HEK293 (cell line): ENCODE measurements around the gene OR10D3.

ENCODE experiments used
- CTCF ChIA-PET: fragments of 350-600 bp; formaldehyde crosslinking; extraction: SDS; loops from one replicate; lab custom pipeline; 2021; ENCODE audit warnings: antibody characterized with exemption; lab: Yijun Ruan, JAX
- POLR2A ChIA-PET: fragments of 300-600 bp; formaldehyde crosslinking; extraction: SDS; loops from one replicate; lab custom pipeline; 2020; ENCODE audit warnings: antibody characterized with exemption, inconsistent platforms; lab: Yijun Ruan, JAX
- H3K27ac ChIP-seq: fragments of 200-500 bp; sonication (Bioruptor generic); 2 replicates; pipeline ENCODE4 v1.5.1; 2014; ENCODE audit warnings: low read depth, low read length, control low read depth, inconsistent platforms; ENCODE audit errors: extremely low read depth
- H3K36me3 ChIP-seq, 2 experiments: fragments of 200-500 bp in 1 of 2; sonication (Bioruptor generic) in 1 of 2; 1 replicate in 1 of 2; 2 replicates in 1 of 2; pipeline ENCODE4 v1.5.1; 2014 to 2017; ENCODE audit warnings: inconsistent platforms in 2 of 2, low read length in 2 of 2; ENCODE audit not compliant: control insufficient read depth in 2 of 2, insufficient read depth in 1 of 2
- H3K4me1 ChIP-seq: fragments of 200-500 bp; sonication (Bioruptor generic); 2 replicates; pipeline ENCODE4 v1.5.1; 2014; ENCODE audit warnings: mild to moderate bottlenecking, low read length, inconsistent platforms; ENCODE audit not compliant: control insufficient read depth, insufficient read depth
- H3K4me3 ChIP-seq: 2 replicates; pipeline ENCODE4 v1.5.1; 2011; ENCODE audit warnings: low read depth, mild to moderate bottlenecking, control low read depth, low read length, moderate library complexity
- H3K9me3 ChIP-seq: fragments of 200-500 bp; sonication (Bioruptor generic); 2 replicates; pipeline ENCODE4 v1.5.1; 2014; ENCODE audit warnings: low read depth, low read length, inconsistent platforms; ENCODE audit not compliant: control insufficient read depth, insufficient read depth
- BCL11A ChIP-seq: fragments of 450-650 bp; formaldehyde crosslinking; IDR thresholded peaks from 2 replicates; pipeline ENCODE4 v1.5.1; 2016; ENCODE audit warnings: low read depth, missing biosample characterization, missing genetic modification characterization
- HOXC10 ChIP-seq: sonication (generic); formaldehyde crosslinking; IDR thresholded peaks from 2 replicates; pipeline ENCODE4 v1.8.1; 2023; ENCODE audit warnings: mild to moderate bottlenecking, missing genetic modification reagents
- KLF16 ChIP-seq: fragments of 450-650 bp; formaldehyde crosslinking; IDR thresholded peaks from 2 replicates; pipeline ENCODE4 v1.5.1; 2017; ENCODE audit warnings: missing biosample characterization, missing genetic modification characterization
- KLF7 ChIP-seq: fragments of 450-650 bp; formaldehyde crosslinking; IDR thresholded peaks from 2 replicates; pipeline ENCODE4 v1.5.1; 2016; ENCODE audit warnings: missing biosample characterization, missing genetic modification characterization, borderline replicate concordance
- MZF1 ChIP-seq: fragments of 450-650 bp; formaldehyde crosslinking; IDR thresholded peaks from 2 replicates; pipeline ENCODE4 v1.5.1; 2017; ENCODE audit warnings: missing biosample characterization, missing genetic modification characterization, borderline replicate concordance
- SCRT2 ChIP-seq: fragments of 450-650 bp; formaldehyde crosslinking; IDR thresholded peaks from 2 replicates; pipeline ENCODE4 v1.5.1; 2016; ENCODE audit warnings: missing biosample characterization, missing genetic modification characterization
- ZFHX2 ChIP-seq: fragments of 450-650 bp; formaldehyde crosslinking; conservative IDR thresholded peaks from 2 replicates; pipeline ENCODE4 v1.5.1; 2016; ENCODE audit warnings: missing biosample characterization, missing genetic modification characterization
- ZFP41 ChIP-seq: fragments of 450-650 bp; formaldehyde crosslinking; IDR thresholded peaks from 2 replicates; pipeline ENCODE4 v1.5.1; 2016; ENCODE audit warnings: missing biosample characterization, missing genetic modification characterization, borderline replicate concordance
- ZNF10 ChIP-seq: fragments of 450-650 bp; formaldehyde crosslinking; IDR thresholded peaks from 2 replicates; pipeline ENCODE4 v1.5.1; 2017; ENCODE audit warnings: missing biosample characterization, missing genetic modification characterization
- ZNF132 ChIP-seq: fragments of 450-650 bp; formaldehyde crosslinking; IDR thresholded peaks from 2 replicates; pipeline ENCODE4 v1.5.1; 2017; ENCODE audit warnings: missing biosample characterization, missing genetic modification characterization, borderline replicate concordance
- ZNF16 ChIP-seq: fragments of 450-650 bp; formaldehyde crosslinking; IDR thresholded peaks from 2 replicates; pipeline ENCODE4 v1.5.1; 2016; ENCODE audit warnings: low read depth, missing biosample characterization, missing genetic modification characterization
- ZNF184 ChIP-seq: fragments of 450-650 bp; IDR thresholded peaks from 2 replicates; pipeline ENCODE4 v1.5.1; 2018; ENCODE audit warnings: missing biosample characterization, mild to moderate bottlenecking, missing genetic modification characterization
- ZNF2 ChIP-seq: fragments of 450-650 bp; formaldehyde crosslinking; IDR thresholded peaks from 2 replicates; pipeline ENCODE4 v1.5.1; 2016; ENCODE audit warnings: missing biosample characterization, missing genetic modification characterization
- ZNF214 ChIP-seq: fragments of 450-650 bp; formaldehyde crosslinking; IDR thresholded peaks from 2 replicates; pipeline ENCODE4 v1.5.1; 2017; ENCODE audit warnings: missing biosample characterization, mild to moderate bottlenecking, missing genetic modification characterization, borderline replicate concordance
- ZNF292 ChIP-seq: fragments of 450-650 bp; formaldehyde crosslinking; IDR thresholded peaks from 2 replicates; pipeline ENCODE4 v1.5.1; 2016; ENCODE audit warnings: low read depth, missing biosample characterization, missing genetic modification characterization, borderline replicate concordance
- ZNF37A ChIP-seq: fragments of 450-650 bp; IDR thresholded peaks from 2 replicates; pipeline ENCODE4 v1.5.1; 2018; ENCODE audit warnings: missing biosample characterization, missing genetic modification characterization
- ZNF488 ChIP-seq: fragments of 450-650 bp; formaldehyde crosslinking; IDR thresholded peaks from 2 replicates; pipeline ENCODE4 v1.5.1; 2016; ENCODE audit warnings: missing biosample characterization, missing genetic modification characterization
- ZNF514 ChIP-seq: fragments of 450-650 bp; formaldehyde crosslinking; IDR thresholded peaks from 2 replicates; pipeline ENCODE4 v1.5.1; 2016; ENCODE audit warnings: missing biosample characterization, missing genetic modification characterization
- ZNF791 ChIP-seq: fragments of 450-650 bp; formaldehyde crosslinking; IDR thresholded peaks from 2 replicates; pipeline ENCODE4 v1.5.1; 2016; ENCODE audit warnings: missing biosample characterization, missing genetic modification characterization
- ZNF837 ChIP-seq: fragments of 450-650 bp; formaldehyde crosslinking; IDR thresholded peaks from 2 replicates; pipeline ENCODE4 v1.5.1; 2016; ENCODE audit warnings: missing biosample characterization, missing genetic modification characterization
- ZSCAN23 ChIP-seq: fragments of 450-650 bp; formaldehyde crosslinking; IDR thresholded peaks from 2 replicates; pipeline ENCODE4 v1.5.1; 2016; ENCODE audit warnings: missing biosample characterization, missing genetic modification characterization
- ZXDB ChIP-seq: fragments of 450-650 bp; formaldehyde crosslinking; IDR thresholded peaks from 2 replicates; pipeline ENCODE4 v1.5.1; 2016; ENCODE audit warnings: missing biosample characterization, missing genetic modification characterization
- TF ChIP-seq, protein P1 (sequence below): fragments of 450-650 bp; formaldehyde crosslinking; IDR thresholded peaks from 2 replicates; pipeline ENCODE4 v1.5.1; 2017; ENCODE audit warnings: missing biosample characterization, missing genetic modification characterization
- TF ChIP-seq, protein P2 (sequence below): fragments of 450-650 bp; formaldehyde crosslinking; IDR thresholded peaks from 2 replicates; pipeline ENCODE4 v1.5.1; 2016; ENCODE audit warnings: missing biosample characterization, missing genetic modification characterization
- TF ChIP-seq, protein P3 (sequence below): fragments of 450-650 bp; formaldehyde crosslinking; conservative IDR thresholded peaks from 2 replicates; pipeline ENCODE4 v1.5.1; 2016; ENCODE audit warnings: low read depth, missing biosample characterization, missing genetic modification characterization

Gene OR10D3

DNA sequence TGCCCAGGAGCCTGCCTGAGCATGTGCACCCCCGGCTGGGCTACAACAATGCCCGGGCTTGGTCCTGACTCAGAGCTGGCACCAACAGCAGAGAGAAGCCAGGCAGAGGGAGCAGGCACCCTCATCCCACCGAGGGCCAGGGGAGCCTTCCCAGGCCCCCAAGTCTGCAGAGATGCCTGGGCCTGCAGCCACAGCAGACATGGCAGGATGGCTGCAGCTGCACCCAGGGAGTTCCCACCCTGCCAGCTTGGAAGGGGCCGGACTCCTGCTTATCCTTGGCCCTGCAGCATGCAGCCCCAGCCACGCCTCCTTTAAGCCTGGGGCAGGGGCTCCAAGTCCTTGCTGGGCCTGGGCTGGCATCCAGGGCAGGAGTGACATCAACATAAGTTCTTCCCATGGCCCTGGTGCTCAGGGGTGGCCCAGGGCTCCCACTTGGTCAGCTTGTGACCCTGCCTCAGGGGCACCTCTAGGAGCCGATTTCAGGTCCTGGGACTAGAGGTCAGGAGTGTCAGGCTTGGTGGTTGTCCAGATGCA lies 26.7 kb downstream of the OR10D3 start:
- POLR2A ChIA-PET, result no interaction called here
- H3K4me1 ChIP-seq, result no peaks in the 10 kb centered on the region
- TF ChIP-seq ZXDB (tag by site-specific recombination) (no peak), ZNF791 (tag by site-specific recombination) (no peak), ZSCAN23 (tag by site-specific recombination) (no peak), ZFP41 (tag by site-specific recombination) (no peak), KLF16 (tag by site-specific recombination) (no peak), ZNF214 (tag by site-specific recombination) (no peak), ZNF132 (no peak), ZNF488 (tag by site-specific recombination) (no peak), ZNF837 (tag by site-specific recombination) (no peak), KLF7 (no peak), ZNF10 (tag by site-specific recombination) (no peak)
- TF ChIP-seq, all 188 proteins: peak for 0
- H3K4me3 ChIP-seq, result no peak overlapping the region
- CTCF ChIA-PET, result no interaction called here
- H3K9me3 ChIP-seq, result no peaks in the 10 kb centered on the region
- H3K27ac ChIP-seq, result no peak overlapping the region
- H3K36me3 ChIP-seq, result no peaks in the 10 kb centered on the region

GRCh38 chr11:124210421-124210820 lies 27.3 kb downstream of the OR10D3 start:
- ChIA-PET POLR2A (no interaction called here), CTCF (no interaction called here)
- no peaks in the 10 kb centered on the region for H3K9me3 ChIP-seq
- no peak overlapping the region for H3K4me3 ChIP-seq
- H3K36me3 ChIP-seq, result no peaks in the 10 kb centered on the region
- TF ChIP-seq BCL11A (no peak), ZNF514 (tag by site-specific recombination) (no peak), ZFHX2 (tag by site-specific recombination) (no peak), MZF1 (tag by site-specific recombination) (no peak), ZNF184 (tag by site-specific recombination) (no peak), HOXC10 (CRISPR knock-in tag) (no peak), ZNF2 (tag by site-specific recombination) (no peak), ZNF16 (no peak)
- TF ChIP-seq, protein P1, sequence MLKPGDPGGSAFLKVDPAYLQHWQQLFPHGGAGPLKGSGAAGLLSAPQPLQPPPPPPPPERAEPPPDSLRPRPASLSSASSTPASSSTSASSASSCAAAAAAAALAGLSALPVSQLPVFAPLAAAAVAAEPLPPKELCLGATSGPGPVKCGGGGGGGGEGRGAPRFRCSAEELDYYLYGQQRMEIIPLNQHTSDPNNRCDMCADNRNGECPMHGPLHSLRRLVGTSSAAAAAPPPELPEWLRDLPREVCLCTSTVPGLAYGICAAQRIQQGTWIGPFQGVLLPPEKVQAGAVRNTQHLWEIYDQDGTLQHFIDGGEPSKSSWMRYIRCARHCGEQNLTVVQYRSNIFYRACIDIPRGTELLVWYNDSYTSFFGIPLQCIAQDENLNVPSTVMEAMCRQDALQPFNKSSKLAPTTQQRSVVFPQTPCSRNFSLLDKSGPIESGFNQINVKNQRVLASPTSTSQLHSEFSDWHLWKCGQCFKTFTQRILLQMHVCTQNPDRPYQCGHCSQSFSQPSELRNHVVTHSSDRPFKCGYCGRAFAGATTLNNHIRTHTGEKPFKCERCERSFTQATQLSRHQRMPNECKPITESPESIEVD (tag by site-specific recombination), result no peak
- TF ChIP-seq, protein P2, sequence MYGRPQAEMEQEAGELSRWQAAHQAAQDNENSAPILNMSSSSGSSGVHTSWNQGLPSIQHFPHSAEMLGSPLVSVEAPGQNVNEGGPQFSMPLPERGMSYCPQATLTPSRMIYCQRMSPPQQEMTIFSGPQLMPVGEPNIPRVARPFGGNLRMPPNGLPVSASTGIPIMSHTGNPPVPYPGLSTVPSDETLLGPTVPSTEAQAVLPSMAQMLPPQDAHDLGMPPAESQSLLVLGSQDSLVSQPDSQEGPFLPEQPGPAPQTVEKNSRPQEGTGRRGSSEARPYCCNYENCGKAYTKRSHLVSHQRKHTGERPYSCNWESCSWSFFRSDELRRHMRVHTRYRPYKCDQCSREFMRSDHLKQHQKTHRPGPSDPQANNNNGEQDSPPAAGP (tag by site-specific recombination), result no peak
- H3K4me1 ChIP-seq, result no peaks in the 10 kb centered on the region
- no peak overlapping the region for H3K27ac ChIP-seq

GRCh38 chr11:124211321-124211720 lies 28.2 kb downstream of the OR10D3 start:
- no peak overlapping the region for H3K27ac ChIP-seq
- TF ChIP-seq ZNF37A (tag by site-specific recombination) (no peak), SCRT2 (tag by site-specific recombination) (no peak), ZNF292 (tag by site-specific recombination) (no peak), ZNF214 (tag by site-specific recombination) (no peak)
- TF ChIP-seq, protein P3, sequence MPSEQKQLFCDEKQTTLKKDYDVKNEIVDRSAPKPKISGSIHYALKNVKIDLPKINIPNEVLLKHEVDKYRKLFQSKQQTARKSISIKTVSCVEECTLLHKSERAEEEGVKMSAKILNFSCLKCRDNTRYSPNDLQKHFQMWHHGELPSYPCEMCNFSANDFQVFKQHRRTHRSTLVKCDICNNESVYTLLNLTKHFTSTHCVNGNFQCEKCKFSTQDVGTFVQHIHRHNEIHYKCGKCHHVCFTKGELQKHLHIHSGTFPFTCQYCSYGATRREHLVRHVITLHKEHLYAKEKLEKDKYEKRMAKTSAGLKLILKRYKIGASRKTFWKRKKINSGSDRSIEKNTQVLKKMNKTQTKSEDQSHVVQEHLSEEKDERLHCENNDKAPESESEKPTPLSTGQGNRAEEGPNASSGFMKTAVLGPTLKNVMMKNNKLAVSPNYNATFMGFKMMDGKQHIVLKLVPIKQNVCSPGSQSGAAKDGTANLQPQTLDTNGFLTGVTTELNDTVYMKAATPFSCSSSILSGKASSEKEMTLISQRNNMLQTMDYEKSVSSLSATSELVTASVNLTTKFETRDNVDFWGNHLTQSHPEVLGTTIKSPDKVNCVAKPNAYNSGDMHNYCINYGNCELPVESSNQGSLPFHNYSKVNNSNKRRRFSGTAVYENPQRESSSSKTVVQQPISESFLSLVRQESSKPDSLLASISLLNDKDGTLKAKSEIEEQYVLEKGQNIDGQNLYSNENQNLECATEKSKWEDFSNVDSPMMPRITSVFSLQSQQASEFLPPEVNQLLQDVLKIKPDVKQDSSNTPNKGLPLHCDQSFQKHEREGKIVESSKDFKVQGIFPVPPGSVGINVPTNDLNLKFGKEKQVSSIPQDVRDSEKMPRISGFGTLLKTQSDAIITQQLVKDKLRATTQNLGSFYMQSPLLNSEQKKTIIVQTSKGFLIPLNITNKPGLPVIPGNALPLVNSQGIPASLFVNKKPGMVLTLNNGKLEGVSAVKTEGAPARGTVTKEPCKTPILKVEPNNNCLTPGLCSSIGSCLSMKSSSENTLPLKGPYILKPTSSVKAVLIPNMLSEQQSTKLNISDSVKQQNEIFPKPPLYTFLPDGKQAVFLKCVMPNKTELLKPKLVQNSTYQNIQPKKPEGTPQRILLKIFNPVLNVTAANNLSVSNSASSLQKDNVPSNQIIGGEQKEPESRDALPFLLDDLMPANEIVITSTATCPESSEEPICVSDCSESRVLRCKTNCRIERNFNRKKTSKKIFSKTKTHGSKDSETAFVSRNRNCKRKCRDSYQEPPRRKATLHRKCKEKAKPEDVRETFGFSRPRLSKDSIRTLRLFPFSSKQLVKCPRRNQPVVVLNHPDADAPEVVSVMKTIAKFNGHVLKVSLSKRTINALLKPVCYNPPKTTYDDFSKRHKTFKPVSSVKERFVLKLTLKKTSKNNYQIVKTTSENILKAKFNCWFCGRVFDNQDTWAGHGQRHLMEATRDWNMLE (tag by site-specific recombination), result no peak
- H3K36me3 ChIP-seq, result no peaks in the 10 kb centered on the region
- no peaks in the 10 kb centered on the region for H3K9me3 ChIP-seq
- H3K4me1 ChIP-seq, result no peaks in the 10 kb centered on the region
- POLR2A ChIA-PET, result no interaction called here
- no peak overlapping the region for H3K4me3 ChIP-seq
- CTCF ChIA-PET, result no interaction called here
